Mononuclear cell (primary cell): Measurements from ENCODE around the gene SDK2. TPM values are rescaled to one million over a fixed set of nuclear protein-coding genes. Genes with fewer than 3 reads are reported as not detected.

ENCODE experiments used
- H3K27me3 ChIP-seq: 2 replicates; pipeline ENCODE4 v1.6.0; 2011; ENCODE audit warnings: low read length, control low read depth; ENCODE audit not compliant: insufficient read depth
- H3K4me1 ChIP-seq: 2 replicates; pipeline ENCODE4 v1.5.1; 2011; ENCODE audit warnings: mild to moderate bottlenecking, low read length, control low read depth; ENCODE audit not compliant: insufficient read depth
- H3K4me3 ChIP-seq: 2 replicates; pipeline ENCODE4 v1.5.1; 2011; ENCODE audit warnings: mild to moderate bottlenecking, low read length, moderate library complexity
- H3K9me3 ChIP-seq: 2 replicates; pipeline ENCODE4 v1.5.1; 2011; ENCODE audit warnings: low read depth, mild to moderate bottlenecking, control low read depth, low read length
- total RNA-seq: library from RNA; depleted of rRNA; stranded (reverse); fragments of >200 nt; gene quantifications from one replicate; pipeline ENCODE4 v1.2.3, GENCODE V29; 2012

The SDK2 gene
- total RNA-seq, 1 donor: 2.0 TPM

- H3K4me1 ChIP-seq: no peaks in the 10 kb centered on the region
- no peaks in the 10 kb centered on the region for H3K27me3 ChIP-seq
- H3K9me3 ChIP-seq: no peaks in the 10 kb centered on the region
- no peak overlapping the region for H3K4me3 ChIP-seq
Measured at GRCh38 chr17:73453090-73453489, 191.2 kb downstream of the SDK2 start.

- H3K4me3 ChIP-seq: no peak overlapping the region
- no peaks in the 10 kb centered on the region for H3K27me3 ChIP-seq
- H3K4me1 ChIP-seq: no peaks in the 10 kb centered on the region
- no peaks in the 10 kb centered on the region for H3K9me3 ChIP-seq
Measured at GRCh38 chr17:73452009-73452408, 192.2 kb downstream of the SDK2 start.

GRCh38 chr17:73447319-73447718 is 196.9 kb downstream of the SDK2 start:
- Histone ChIP-seq H3K4me3 (no peak overlapping the region), H3K27me3 (no peaks in the 10 kb centered on the region)

GRCh38 chr17:73446617-73447016 is 197.6 kb downstream of the SDK2 start:
- H3K4me1 ChIP-seq: no peaks in the 10 kb centered on the region
- H3K9me3 ChIP-seq: no peaks in the 10 kb centered on the region
- no peak overlapping the region for H3K4me3 ChIP-seq
- no peaks in the 10 kb centered on the region for H3K27me3 ChIP-seq

More at GRCh38 chr17:73447319-73447718, 196.9 kb downstream of the SDK2 start:
- H3K4me1 ChIP-seq: no peaks in the 10 kb centered on the region
- H3K9me3 ChIP-seq: no peaks in the 10 kb centered on the region

GRCh38 chr17:73445466-73445865 is 198.8 kb downstream of the SDK2 start:
- no peaks in the 10 kb centered on the region for H3K27me3 ChIP-seq
- no peak overlapping the region for H3K4me3 ChIP-seq
- H3K4me1 ChIP-seq: no peaks in the 10 kb centered on the region

GRCh38 chr17:73444021-73444420 is 200.2 kb downstream of the SDK2 start:
- Histone ChIP-seq H3K4me1 (no peaks in the 10 kb centered on the region), H3K27me3 (no peaks in the 10 kb centered on the region), H3K9me3 (no peaks in the 10 kb centered on the region), H3K4me3 (no peak overlapping the region)

More at GRCh38 chr17:73445466-73445865, 198.8 kb downstream of the SDK2 start:
- H3K9me3 ChIP-seq: no peaks in the 10 kb centered on the region

- Histone ChIP-seq H3K27me3 (no peaks in the 10 kb centered on the region), H3K9me3 (no peaks in the 10 kb centered on the region), H3K4me1 (no peaks in the 10 kb centered on the region), H3K4me3 (no peak overlapping the region)
Measured at GRCh38 chr17:73439597-73439996, 204.6 kb downstream of the SDK2 start.

GRCh38 chr17:73437826-73438225 is 206.4 kb downstream of the SDK2 start:
- H3K4me1 ChIP-seq: no peaks in the 10 kb centered on the region
- H3K9me3 ChIP-seq: no peaks in the 10 kb centered on the region
- H3K4me3 ChIP-seq: no peak overlapping the region
- no peaks in the 10 kb centered on the region for H3K27me3 ChIP-seq

GRCh38 chr17:73436954-73437353 is 207.3 kb downstream of the SDK2 start:
- Histone ChIP-seq H3K9me3 (no peaks in the 10 kb centered on the region), H3K4me3 (no peak overlapping the region), H3K4me1 (no peaks in the 10 kb centered on the region), H3K27me3 (no peaks in the 10 kb centered on the region)

- no peak overlapping the region for H3K4me3 ChIP-seq
- peaks cover 5% of the 10 kb centered on the region for H3K4me1 ChIP-seq
- H3K27me3 ChIP-seq: no peaks in the 10 kb centered on the region
- no peaks in the 10 kb centered on the region for H3K9me3 ChIP-seq
Measured at GRCh38 chr17:73435412-73435811, 208.8 kb downstream of the SDK2 start.

- Histone ChIP-seq H3K9me3 (no peaks in the 10 kb centered on the region), H3K4me1 (peaks cover 15% of the 10 kb centered on the region), H3K4me3 (no peak overlapping the region), H3K27me3 (no peaks in the 10 kb centered on the region)
Measured at GRCh38 chr17:73434154-73434553, 210.1 kb downstream of the SDK2 start.

GRCh38 chr17:73433501-73433900 is 210.7 kb downstream of the SDK2 start:
- peaks cover 15% of the 10 kb centered on the region for H3K4me1 ChIP-seq
- no peaks in the 10 kb centered on the region for H3K9me3 ChIP-seq
- no peaks in the 10 kb centered on the region for H3K27me3 ChIP-seq
- H3K4me3 ChIP-seq: no peak overlapping the region

- H3K4me1 ChIP-seq: peaks cover 15% of the 10 kb centered on the region
- H3K9me3 ChIP-seq: no peaks in the 10 kb centered on the region
- H3K27me3 ChIP-seq: no peaks in the 10 kb centered on the region
- no peak overlapping the region for H3K4me3 ChIP-seq
Measured at GRCh38 chr17:73432624-73433190, 211.5 kb downstream of the SDK2 start.

- Histone ChIP-seq H3K4me3 (no peak overlapping the region), H3K27me3 (no peaks in the 10 kb centered on the region), H3K9me3 (no peaks in the 10 kb centered on the region), H3K4me1 (peaks cover 15% of the 10 kb centered on the region)
Measured at GRCh38 chr17:73431401-73432205, 212.6 kb downstream of the SDK2 start.

GRCh38 chr17:73430848-73431247 is 213.4 kb downstream of the SDK2 start:
- peaks cover 15% of the 10 kb centered on the region for H3K4me1 ChIP-seq
- H3K4me3 ChIP-seq: no peak overlapping the region
- H3K27me3 ChIP-seq: no peaks in the 10 kb centered on the region
- no peaks in the 10 kb centered on the region for H3K9me3 ChIP-seq
